Left kidney (tissue), 8 donors: ENCODE results near the gene TSNAX. TPM values are rescaled to one million over a fixed set of nuclear protein-coding genes. Genes with fewer than 3 reads are reported as not detected.
"Not testable (repeated sequence)": the region's sequence is repeated elsewhere in the genome, so short reads cannot be mapped to it uniquely, and the experiment has no call there.

Experiments used
- DNase-seq: peaks from one replicate; pipeline ENCODE4 v3.0.0-alpha.2; 2013
- long read RNA-seq, 8 donors: transcript quantifications; one replicate each; lab custom pipeline, GENCODE V29; 2026
- polyA plus RNA-seq: library from polyadenylated mRNA; unstranded; fragments of 120-200 nt; gene quantifications from one replicate; pipeline ENCODE4 v1.2.1, GENCODE V29; 2013; ENCODE audit not compliant: insufficient read length

Gene TSNAX
- 65.5 TPM for polyA plus RNA-seq
- long read RNA-seq, donor 1, transcript TSNAX-201 (6 exons, 2,650 nt) = major isoform, 21 of 22 reads
- long read RNA-seq, donor 1, partial matches to known transcripts = 0 of 22 reads
- long read RNA-seq, donor 1, other reads (novel, unspliced or antisense) = 0 of 22 reads
- long read RNA-seq, donor 2, transcript TSNAX-201 (6 exons, 2,650 nt) = major isoform, 6 of 7 reads
- long read RNA-seq, donor 2, partial matches to known transcripts = 0 of 7 reads
- long read RNA-seq, donor 2, other reads (novel, unspliced or antisense) = 0 of 7 reads
- long read RNA-seq, donor 3, transcript TSNAX-201 (6 exons, 2,650 nt) = major isoform, 7 of 27 reads
- long read RNA-seq, donor 3, partial matches to known transcripts = 19 of 27 reads
- long read RNA-seq, donor 3, other reads (novel, unspliced or antisense) = 0 of 27 reads
- long read RNA-seq, donor 4, partial matches to known transcripts = 0 of 1 reads
- long read RNA-seq, donor 4, other reads (novel, unspliced or antisense) = 0 of 1 reads
- long read RNA-seq, donor 5, transcript TSNAX-201 (6 exons, 2,650 nt) = major isoform, 25 of 31 reads
- long read RNA-seq, donor 5, partial matches to known transcripts = 5 of 31 reads
- long read RNA-seq, donor 5, other reads (novel, unspliced or antisense) = 0 of 31 reads
- long read RNA-seq, donor 6, transcript TSNAX-201 (6 exons, 2,650 nt) = major isoform, 10 of 41 reads
- long read RNA-seq, donor 6, partial matches to known transcripts = 31 of 41 reads
- long read RNA-seq, donor 6, other reads (novel, unspliced or antisense) = 0 of 41 reads
- long read RNA-seq, donor 7, transcript TSNAX-201 (6 exons, 2,650 nt) = major isoform, 18 of 18 reads
- long read RNA-seq, donor 7, partial matches to known transcripts = 0 of 18 reads
- long read RNA-seq, donor 7, other reads (novel, unspliced or antisense) = 0 of 18 reads
- long read RNA-seq, donor 8, transcript TSNAX-201 (6 exons, 2,650 nt) = major isoform, 9 of 22 reads
- long read RNA-seq, donor 8, partial matches to known transcripts = 13 of 22 reads
- long read RNA-seq, donor 8, other reads (novel, unspliced or antisense) = 0 of 22 reads

DNA sequence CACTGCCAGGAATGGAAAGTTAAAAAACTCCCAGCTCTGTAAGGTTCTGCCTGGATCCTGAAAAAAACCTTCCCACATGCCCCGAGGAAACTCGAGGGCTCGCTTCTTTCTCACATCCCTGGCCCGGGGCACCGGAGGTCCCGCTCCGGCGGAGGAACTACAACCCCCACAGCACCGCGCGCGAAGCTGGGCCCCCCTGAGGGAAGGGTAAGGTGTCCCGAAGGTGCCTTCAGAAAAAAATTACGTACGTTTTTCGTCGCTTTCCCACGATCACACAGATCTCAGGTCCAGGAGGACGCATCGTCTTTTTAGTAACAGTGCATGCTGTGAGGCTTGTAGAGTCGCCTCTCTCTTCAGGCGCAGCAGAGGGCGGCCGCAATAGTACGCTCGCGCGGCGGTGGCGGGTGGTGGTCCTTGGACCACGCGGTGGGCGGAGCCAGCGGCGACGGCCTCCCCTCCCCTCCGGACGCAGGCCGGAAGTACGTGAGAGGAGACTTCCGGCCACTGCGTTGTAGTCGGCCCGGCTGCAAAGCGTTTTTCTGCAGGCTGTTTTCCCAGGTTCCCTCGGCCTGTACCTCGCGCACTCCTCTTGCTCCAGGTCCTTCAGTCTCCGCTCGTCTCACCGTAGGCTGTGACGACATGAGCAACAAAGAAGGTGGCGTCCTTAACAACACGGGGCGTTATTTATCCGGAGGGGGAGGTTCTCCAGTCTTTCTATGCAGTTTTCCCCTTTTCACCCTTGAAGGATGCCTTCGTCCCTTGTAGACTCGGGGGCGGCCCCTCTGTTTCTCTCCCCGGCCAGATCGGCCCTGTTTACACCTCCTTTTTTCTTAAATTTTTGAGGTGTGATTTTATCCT lies at the start of gene TSNAX:
Gene TSNAX, plus strand, starts transcription at position 498 of the 858 bp plus-strand sequence. Its CDS starts 142 bp downstream, at position 640.
- DNase-seq = peak; percentile 94

- DNase-seq = no peak
Observed at GRCh38 chr1:231478811-231479210, 49.7 kb upstream of the TSNAX start.

DNA sequence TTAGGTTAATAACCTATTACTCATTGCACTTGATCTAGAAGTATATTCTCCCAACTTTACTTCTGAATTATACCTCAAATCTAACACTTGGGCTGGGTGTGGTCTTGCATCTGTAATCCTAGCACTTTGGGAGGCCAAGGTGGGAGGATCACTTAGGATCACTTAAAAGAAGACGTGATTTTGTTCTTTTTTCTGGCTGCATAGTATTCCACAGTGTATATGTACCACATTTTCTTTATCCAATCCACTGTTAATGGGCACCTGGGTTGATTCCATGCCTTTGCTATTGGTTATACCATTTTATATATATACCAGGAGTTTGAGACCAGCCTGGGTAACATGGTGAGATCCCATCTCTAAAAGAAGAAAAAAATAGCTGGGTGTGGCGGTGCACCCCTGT lies 48.5 kb upstream of the TSNAX start:
- DNase-seq = no peak

DNA sequence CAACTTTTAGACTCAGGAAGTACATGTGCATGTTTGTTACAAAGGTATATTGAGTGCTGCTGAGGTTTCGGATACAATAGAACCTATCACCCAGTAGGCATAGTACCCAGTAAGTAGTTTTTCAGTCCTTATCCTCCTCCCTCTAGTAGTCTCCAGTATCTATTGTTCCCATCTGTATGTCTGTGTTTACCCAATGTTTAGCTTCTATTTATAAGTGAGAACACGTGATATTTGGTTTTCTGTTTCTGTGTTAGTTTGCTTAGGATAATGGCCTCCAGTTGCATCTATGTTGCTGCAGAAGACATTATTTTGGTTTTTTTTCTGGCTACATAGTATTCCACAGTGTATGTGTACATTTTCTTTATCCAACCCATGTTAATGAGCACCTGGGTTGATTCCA lies 47.2 kb upstream of the TSNAX start:
- no peak for DNase-seq

DNA sequence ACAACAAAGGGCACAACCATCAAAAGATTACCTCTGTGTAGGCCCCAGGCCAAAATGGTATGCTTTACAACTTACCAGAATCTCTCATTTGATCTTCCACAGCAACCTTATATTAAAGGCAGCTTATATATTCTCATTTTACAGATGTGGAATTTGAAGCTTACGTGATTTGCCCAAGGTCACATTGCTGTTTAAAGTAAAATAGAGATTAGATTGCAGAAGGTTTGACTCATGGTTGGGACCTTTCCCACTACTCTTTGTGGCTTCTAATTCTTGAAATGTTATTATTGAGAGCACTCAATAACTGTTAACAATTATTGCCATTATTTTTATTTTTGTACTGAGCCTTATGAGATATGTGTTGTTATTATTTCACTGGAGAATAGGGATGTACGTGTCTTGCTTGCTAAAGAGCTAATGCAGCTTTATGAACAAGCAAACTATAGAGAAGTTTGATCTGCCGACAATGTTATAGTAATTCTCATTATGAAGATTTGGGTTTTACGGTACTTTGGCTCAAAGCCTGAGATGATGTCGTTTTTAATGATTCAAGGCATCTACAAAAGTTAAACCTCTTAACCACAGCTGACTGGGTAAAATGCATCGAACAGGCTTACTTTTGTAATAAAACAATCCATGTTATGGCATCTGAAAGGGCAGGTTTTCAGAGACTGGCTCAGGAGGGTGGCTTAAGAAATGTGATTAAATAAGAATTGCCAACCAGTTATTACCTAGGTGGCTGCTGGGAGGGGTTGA lies 43.3 kb upstream of the TSNAX start:
- no peak for DNase-seq

GRCh38 chr1:231487019-231487418 lies 41.5 kb upstream of the TSNAX start:
- DNase-seq = no peak

DNA sequence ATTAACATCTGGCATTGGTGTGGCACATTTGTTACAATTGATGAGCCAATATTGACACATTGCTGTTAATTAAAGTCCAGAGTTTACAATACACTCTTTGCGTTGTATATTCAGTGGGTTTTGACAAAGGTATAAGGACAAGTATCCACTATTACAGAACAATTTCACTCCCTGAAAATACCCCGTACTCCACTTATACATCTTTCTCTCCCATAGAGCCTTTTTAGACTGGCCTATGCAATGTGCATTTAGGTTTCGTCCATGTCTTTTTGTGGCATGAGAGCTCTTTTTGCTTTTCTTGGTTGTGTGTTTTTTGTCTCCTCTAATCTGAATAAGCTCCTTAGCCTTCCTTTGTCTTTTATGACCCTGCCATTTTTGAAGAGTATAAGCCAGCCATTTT lies 40.6 kb upstream of the TSNAX start:
- DNase-seq = no peak

GRCh38 chr1:231493421-231494185 lies 34.9 kb upstream of the TSNAX start:
- DNase-seq = no peak

GRCh38 chr1:231494439-231495110 lies 33.9 kb upstream of the TSNAX start:
- DNase-seq = no peak

DNA sequence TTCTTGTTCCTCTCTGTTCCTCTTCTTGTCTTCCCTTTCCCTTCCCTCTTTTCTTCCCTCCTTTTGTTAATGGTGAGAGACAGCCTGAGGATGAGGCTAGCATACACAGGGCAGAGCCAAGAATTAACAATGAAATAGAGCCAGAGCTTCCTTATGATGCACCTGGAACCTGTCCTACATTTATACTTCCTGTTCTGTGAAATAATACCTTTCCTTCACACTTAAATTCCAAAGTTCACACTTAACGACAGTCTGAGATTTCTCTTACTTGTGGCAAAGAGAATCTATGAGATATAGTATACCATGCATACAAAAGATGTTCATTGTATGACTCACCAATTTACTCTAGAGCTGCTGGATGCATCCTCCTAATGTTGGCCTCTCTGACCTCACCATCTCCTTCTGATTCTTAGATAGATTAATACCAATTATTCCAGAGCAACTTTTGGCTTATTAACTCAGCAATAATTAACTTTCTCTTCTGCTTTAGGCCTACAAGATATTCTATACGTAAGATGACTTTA lies 30.8 kb upstream of the TSNAX start:
- DNase-seq = no peak

DNA sequence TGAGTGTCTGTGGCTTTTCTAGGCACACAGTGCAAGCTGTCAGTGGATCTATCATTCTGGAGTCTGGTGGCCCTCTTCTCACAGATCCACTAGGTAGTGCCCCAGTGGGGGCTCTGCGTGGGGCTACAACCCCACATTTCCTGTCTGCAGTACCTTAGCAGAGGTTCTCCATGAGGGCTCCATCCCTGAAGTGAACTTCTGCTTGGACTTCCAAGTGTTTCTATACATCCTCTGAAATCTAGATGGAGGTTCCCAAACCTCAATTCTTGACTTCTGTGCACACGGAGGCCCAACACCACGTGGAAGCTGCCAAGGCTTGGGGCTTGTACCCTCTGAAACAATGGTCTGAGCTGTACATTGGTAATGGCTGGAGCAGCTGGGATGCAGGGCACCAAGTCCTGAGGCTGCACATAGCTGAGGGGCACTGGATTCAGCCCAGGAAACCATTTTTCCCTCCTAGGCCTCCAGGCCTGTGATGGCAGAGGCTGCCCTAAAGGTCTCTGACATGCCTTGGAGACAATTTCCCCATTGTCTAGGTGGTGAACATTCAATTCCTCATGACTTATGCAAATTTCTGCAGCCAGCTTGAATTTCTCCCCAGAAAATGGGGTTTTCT lies 29.2 kb upstream of the TSNAX start:
- DNase-seq = no peak

- no peak for DNase-seq
Observed at GRCh38 chr1:231500666-231501065, 27.8 kb upstream of the TSNAX start.

DNA sequence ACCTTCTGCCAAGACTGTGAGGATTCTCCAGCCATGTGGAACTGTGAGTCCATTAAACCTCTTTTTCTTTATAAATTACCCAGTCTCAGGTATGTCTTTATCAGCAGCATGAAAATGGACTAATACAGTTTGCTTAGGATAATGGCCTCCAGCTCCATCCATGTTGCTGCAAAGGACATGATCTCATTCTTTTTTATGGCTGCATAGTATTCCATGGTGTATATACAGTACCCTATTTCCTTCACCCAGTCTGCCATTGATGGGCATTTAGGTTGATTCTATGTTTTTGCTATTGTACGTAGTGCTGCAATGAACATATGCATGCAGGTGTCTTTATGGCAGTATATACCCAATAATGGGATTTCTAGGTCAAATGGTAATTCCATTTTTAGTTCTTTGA lies 25.3 kb upstream of the TSNAX start:
- DNase-seq = not testable (repeated sequence)

- DNase-seq = no peak
Observed at GRCh38 chr1:231507476-231508355, 20.8 kb upstream of the TSNAX start.

- DNase-seq = no peak
Observed at GRCh38 chr1:231508497-231508896, 20.0 kb upstream of the TSNAX start.

DNA sequence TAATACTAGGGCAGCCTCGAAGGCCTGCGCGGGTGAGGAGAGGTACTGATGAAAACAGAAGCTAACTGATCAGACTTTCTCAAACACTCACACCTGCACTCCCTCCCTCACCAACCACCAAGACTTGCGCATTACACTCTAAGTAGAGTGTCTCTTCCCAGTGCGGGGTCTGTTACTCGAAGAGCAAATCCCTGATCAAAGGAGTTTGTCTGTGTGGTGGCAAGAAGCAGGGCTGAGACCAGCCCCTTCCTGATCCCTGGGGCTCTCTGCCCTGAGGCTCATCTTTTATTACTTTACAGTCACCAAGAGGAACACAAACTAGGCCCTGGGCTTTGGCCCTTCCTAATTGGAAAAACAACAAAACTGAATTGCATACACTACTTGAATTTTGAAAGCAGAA lies 19.5 kb upstream of the TSNAX start:
- no peak for DNase-seq

- no peak for DNase-seq
Observed at GRCh38 chr1:231512147-231512698, 16.2 kb upstream of the TSNAX start.
